K562 (cell line): ENCODE measurements around the gene FADS1. TPM values are rescaled to one million over a fixed set of nuclear protein-coding genes. Genes with fewer than 3 reads are reported as not detected.

ENCODE experiments used
- BDP1 ChIP-seq: IDR thresholded peaks from 3 replicates; pipeline ENCODE4 v1.6.1; 2011; ENCODE audit not compliant: insufficient read length, insufficient read depth
- CCNT2 ChIP-seq: IDR thresholded peaks from 2 replicates; pipeline ENCODE4 v1.6.1; 2011; ENCODE audit warnings: borderline replicate concordance, low read depth, mild to moderate bottlenecking, moderate library complexity, mixed read lengths, low read length; ENCODE audit not compliant: insufficient read length; ENCODE audit errors: extremely low read depth
- CHD2 ChIP-seq: IDR thresholded peaks from 2 replicates; pipeline ENCODE4 v1.6.1; 2011; ENCODE audit warnings: low read depth, low read length
- EP400 ChIP-seq: fragments of 450-650 bp; IDR thresholded peaks from 2 replicates; pipeline ENCODE4 v1.6.1; 2017; ENCODE audit warnings: antibody characterized with exemption, mild to moderate bottlenecking, moderate library complexity
- FOSL1 ChIP-seq: fragments of 200-800 bp; sonication (Bioruptor generic); conservative IDR thresholded peaks from 2 replicates; pipeline ENCODE4 v1.6.1; 2016; ENCODE audit warnings: missing genetic modification characterization, missing compliant biosample characterization
- FOXO4 ChIP-seq: fragments of 450-650 bp; formaldehyde crosslinking; IDR thresholded peaks from 2 replicates; pipeline ENCODE4 v1.4.0; 2020; ENCODE audit warnings: mild to moderate bottlenecking, moderate library complexity
- ID3 ChIP-seq, 2 experiments: fragments of 250-450 bp in 1 of 2; fragments of 450-650 bp in 1 of 2; sonication (Bioruptor Pico) in 1 of 2; IDR thresholded peaks; 2 replicates each; pipeline versions ENCODE4 v1.6.1 to v1.8.0; 2016 to 2021; ENCODE audit warnings: mild to moderate bottlenecking in 2 of 2, moderate library complexity in 2 of 2, missing compliant biosample characterization in 1 of 2, missing genetic modification characterization in 1 of 2
- LARP7 ChIP-seq: fragments of 450-650 bp; IDR thresholded peaks from 2 replicates; pipeline ENCODE4 v1.6.1; 2016
- NFYB ChIP-seq: IDR thresholded peaks from 2 replicates; pipeline ENCODE4 v1.6.1; 2011; ENCODE audit warnings: mild to moderate bottlenecking, moderate library complexity; ENCODE audit not compliant: insufficient read length; ENCODE audit errors: extremely low read depth
- OTX1 ChIP-seq: fragments of 450-650 bp; formaldehyde crosslinking; IDR thresholded peaks from 2 replicates; pipeline ENCODE4 v1.4.0; 2022; ENCODE audit warnings: mild to moderate bottlenecking
- POLR2A ChIP-seq: fragments of 450-650 bp; conservative IDR thresholded peaks from 2 replicates; pipeline ENCODE4 v1.6.1; 2016
- PTRF ChIP-seq: fragments of 450-650 bp; IDR thresholded peaks from 2 replicates; pipeline ENCODE4 v1.6.1; 2016; ENCODE audit warnings: mild to moderate bottlenecking, missing genetic modification characterization, missing compliant biosample characterization
- ZBTB34 ChIP-seq: fragments of 250-450 bp; sonication (Bioruptor Pico); IDR thresholded peaks from 2 replicates; pipeline ENCODE4 v1.8.0; 2021; ENCODE audit warnings: mild to moderate bottlenecking, moderate library complexity
- ZFP36 ChIP-seq: fragments of 150-350 bp; IDR thresholded peaks from 2 replicates; pipeline ENCODE4 v1.6.1; 2018; ENCODE audit warnings: low read length, low read depth; ENCODE audit not compliant: partially characterized antibody
- ZNF165 ChIP-seq: fragments of 250-450 bp; sonication (Bioruptor Pico); IDR thresholded peaks from 2 replicates; pipeline ENCODE4 v1.4.0; 2020; ENCODE audit warnings: borderline replicate concordance
- ZNF212 ChIP-seq: fragments of 450-650 bp; formaldehyde crosslinking; IDR thresholded peaks from 2 replicates; pipeline ENCODE4 v1.4.0; 2020; ENCODE audit warnings: mild to moderate bottlenecking
- ZNF263 ChIP-seq: sonication (generic); formaldehyde crosslinking; IDR thresholded peaks from 2 replicates; pipeline ENCODE4 v1.8.0; 2022; ENCODE audit warnings: mild to moderate bottlenecking, missing genetic modification reagents, borderline replicate concordance
- ZNF316 ChIP-seq: fragments of 450-650 bp; IDR thresholded peaks from 2 replicates; pipeline ENCODE4 v1.6.1; 2016
- ZNF639 ChIP-seq, 2 experiments: fragments of 200-800 bp in 1 of 2; sonication (Bioruptor generic) in 1 of 2; sonication (generic) in 1 of 2; formaldehyde crosslinking in 1 of 2; IDR thresholded peaks in 1 of 2; conservative IDR thresholded peaks in 1 of 2; 2 replicates each; pipeline versions ENCODE4 v1.5.0 to v1.6.1; 2016 to 2020; ENCODE audit warnings: missing compliant biosample characterization in 1 of 2, missing genetic modification characterization in 1 of 2, missing genetic modification reagents in 1 of 2
- ZNF76 ChIP-seq: fragments of 250-450 bp; sonication (Bioruptor Pico); IDR thresholded peaks from 2 replicates; pipeline ENCODE4 v1.4.0; 2020; ENCODE audit warnings: mild to moderate bottlenecking, moderate library complexity, borderline replicate concordance
- ZNF778 ChIP-seq: fragments of 450-650 bp; formaldehyde crosslinking; IDR thresholded peaks from 2 replicates; pipeline ENCODE4 v1.4.0; 2020; ENCODE audit warnings: mild to moderate bottlenecking, moderate library complexity
- polyA plus RNA-seq, 8 experiments: library from polyadenylated mRNA; depleted of rRNA in 4 of 8; stranded (reverse) in 5 of 8; unstranded in 3 of 8; fragments of >200 nt; fragmentation: Nextera tagmentation in 2 of 8; fragmentation: Illumina TruSeq in 1 of 8; extraction: Ambion mirVana in 2 of 8; extraction: Trizol in 1 of 8; gene quantifications; 2 replicates each; pipeline versions ENCODE4 v1.2.1 to v1.2.3, GENCODE V29; 2011 to 2014; ENCODE audit warnings: inconsistent platforms in 1 of 8, missing spikeins in 1 of 8
- total RNA-seq, 7 experiments: library from RNA; depleted of rRNA in 6 of 7; stranded (reverse); fragments of >200 nt in 6 of 7; fragmentation: Illumina TruSeq in 2 of 7; extraction: Trizol in 2 of 7; gene quantifications; 2 replicates each; pipeline versions ENCODE4 v1.2.1 to v1.2.3, GENCODE V29; 2011 to 2021; ENCODE audit warnings: low replicate concordance in 1 of 7

FADS1 gene
- total and polyA plus RNA-seq, 9 of the 15 experiments (the other 6 are each of a cell fraction or from before 2014, with no cell fraction given), result 110 to 864 (median 364) TPM

GRCh38 chr11:61800331-61801281 is 16.2 kb downstream of the FADS1 start (continued):
- TF ChIP-seq ZNF263 (CRISPR knock-in tag) (no peak), NFYB (no peak), FOXO4 (CRISPR knock-in tag) (no peak), CCNT2 (peak; percentile 41), FOSL1 (tag) (peak; percentile 97), BDP1 (no peak), ZFP36 (no peak), PTRF (tag) (no peak), LARP7 (no peak), ZNF212 (CRISPR knock-in tag) (no peak), EP400 (peak; percentile 32; the same call in 1 of the 2 replicates), ZBTB34 (CRISPR knock-in tag) (no peak), ID3 (CRISPR knock-in tag; IDR thresholded peaks at IDR 0.05) (no peak), ID3 (tag; IDR thresholded peaks at IDR 0.05) (0 out of 2 replicates have a peak, but pooled peaks have one; percentile 19), ZNF778 (CRISPR knock-in tag) (no peak), ZNF165 (CRISPR knock-in tag) (no peak), CHD2 (no peak), ZNF76 (CRISPR knock-in tag) (no peak), OTX1 (CRISPR knock-in tag) (no peak), ZNF639 (CRISPR knock-in tag; conservative IDR thresholded peaks at IDR 0.05 in 1 of 2, IDR thresholded peaks at IDR 0.05 in 1 of 2) (peak in 1 of 2 experiments; percentile 66; a peak in 2 of 4 replicates), POLR2A (peak; percentile 75), ZNF316 (no peak)
